Heart right ventricle (tissue), 16 donors: ENCODE data around the gene DOCK8. TPM values are rescaled to one million over a fixed set of nuclear protein-coding genes. Genes with fewer than 3 reads are reported as not detected.

Experiments used
- ATAC-seq, 8 donors: fragments of 200-7000 bp; cut with Tn5 transposase; one replicate each; pipeline ENCODE4 v1.9.1; 2020; ENCODE audit warnings: mild to moderate bottlenecking in 8 of 8, moderate library complexity in 8 of 8, moderate number of reproducible peaks in 1 of 8
- DNase-seq, 2 donors: peaks; one replicate each; pipeline ENCODE4 v3.0.0-alpha.2; 2020
- H3K27ac ChIP-seq, 10 donors: fragments of 200-600 bp; sonication (generic) in 2 of 10; one replicate each; pipeline versions ENCODE4 v1.5.0 to v1.8.0; 2020 to 2022; ENCODE audit warnings: mild to moderate bottlenecking in 3 of 10
- H3K27me3 ChIP-seq, 7 donors: fragments of 200-600 bp; one replicate each; pipeline ENCODE4 v1.8.0; 2021 to 2022; ENCODE audit warnings: mild to moderate bottlenecking in 2 of 7
- H3K36me3 ChIP-seq, 9 donors: fragments of 200-600 bp; sonication (generic) in 1 of 9; one replicate each; pipeline versions ENCODE4 v1.5.0 to v1.8.0; 2020 to 2022; ENCODE audit warnings: mild to moderate bottlenecking in 2 of 9
- H3K4me1 ChIP-seq, 9 donors: fragments of 200-600 bp; sonication (generic) in 1 of 9; one replicate each; pipeline versions ENCODE4 v1.5.0 to v1.8.0; 2020 to 2022; ENCODE audit warnings: mild to moderate bottlenecking in 4 of 9
- H3K4me3 ChIP-seq, 10 donors: fragments of 200-600 bp; sonication (generic) in 2 of 10; one replicate each; pipeline versions ENCODE4 v1.5.0 to v1.8.0; 2020 to 2022; ENCODE audit warnings: mild to moderate bottlenecking in 7 of 10, moderate library complexity in 2 of 10
- H3K9me3 ChIP-seq, 11 donors: fragments of 200-600 bp in 10 of 11; sonication (generic) in 2 of 11; one replicate each; pipeline versions ENCODE4 v1.5.0 to v1.8.0; 2013 to 2022; ENCODE audit warnings: mild to moderate bottlenecking in 2 of 11, control low read depth in 1 of 11, moderate library complexity in 1 of 11
- WGBS, 2 donors: extraction: QIAGEN DNeasy Blood & Tissue Kit; methylation state at CpG; one replicate each; pipeline ENCODE4 v1.1.7; 2013; ENCODE audit warnings: inconsistent platforms in 1 of 2; 5-methylcytosine and 5-hydroxymethylcytosine counted together
- intact Hi-C, 10 donors: fragments of 100-400 bp; cut with DNase I; formaldehyde crosslinking; loops; one replicate each; pipeline versions ENCODE4 v1.11.1 to v1.14.2; 2022
- polyA plus RNA-seq, 2 donors: library from polyadenylated mRNA; stranded (reverse); fragments of 200-250 nt; gene quantifications; one replicate each; pipeline ENCODE4 v1.2.3, GENCODE V29; 2013
- total RNA-seq, 10 donors: library from RNA; stranded (reverse); fragmentation: NEBNext Ultra II Directional in 3 of 10; extraction: Animal tissue kit (Norgen Biotek cat#: 25700) in 3 of 10; gene quantifications; one replicate each; pipeline versions ENCODE4 v1.2.1 to v1.2.4, GENCODE V29; 2021 to 2023
- TF ChIP-seq, protein P1 (sequence below), 9 donors: fragments of 200-600 bp; sonication (generic) in 2 of 9; IDR thresholded peaks; one replicate each; pipeline versions ENCODE4 v1.5.0 to v1.8.0; 2021 to 2022; ENCODE audit warnings: antibody characterized with exemption in 9 of 9, mild to moderate bottlenecking in 5 of 9, moderate library complexity in 1 of 9
- donor health status: Arrhythmogenic right ventricular cardiomyopathy.
- donor health status: ischemic (EF 13 %, LVEDD 7.1; RV severe dilation, severe dysfunction).
- donor health status: healthy with polysubstance abuse.
- donor health status: DM: no; HTN: yes; CAD: no.
- donor health status: DM: no; HTN: no; CAD: no.
- donor health status: ischemic (EF 25% LVEDD 6.9; RV normal size, moderate dysfunction).
- donor health status: ischemic (EF 25% LVEDD 5.7; RV mildly dilated, moderate dysfunction).
- donor health status: healthy.
- donor health status: DM: yes; HTN: yes; CAD: no.
- donor health status: Ischemic cardiomyopathy.
- donor health status: ischemic (EF 35%, LVEDD 5.7; RV mildly dilated, moderate dysfunction).
- donor health status: nonischemic (EF 11% LVEDD 7.7; RV severe dilation, severe dysfunction).
- donor health status: DM: yes; HTN: yes; CAD: no.
- donor health status: PGD.
- donor health status: ischemic (EF 29% LVEDD 5.4; RV normal size, mild dysfunction).
- donor health status: nonischemic (EF 23%, LVEDD 6.1; RV moderate dilation, normal function).

DOCK8 gene
- total and polyA plus RNA-seq, 12 donors, result 0.83 to 24.3 (median 2.7) TPM

DNA sequence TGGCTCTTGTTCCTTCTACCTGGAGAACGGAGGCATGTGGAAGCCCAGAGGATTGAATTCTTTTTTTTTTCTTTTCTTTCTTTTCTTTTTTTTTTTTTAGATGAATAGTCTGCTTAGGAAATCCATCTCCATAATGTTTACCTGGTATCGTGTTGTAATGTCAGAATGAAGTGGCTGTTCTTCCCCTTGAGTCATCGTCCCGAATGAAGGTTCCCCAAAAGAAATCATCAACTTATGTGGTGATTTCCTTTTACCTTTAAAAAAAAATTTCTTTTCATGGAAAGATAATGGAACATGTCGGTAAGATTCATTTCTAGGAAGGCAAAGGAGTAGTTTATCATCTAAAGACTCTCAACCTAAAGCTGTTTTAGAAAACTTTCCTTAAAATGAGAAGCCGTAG is 59.7 kb downstream of the DOCK8 start:
- DNase-seq (no peak), ATAC-seq (no peak)
- Histone ChIP-seq H3K27ac (peak overlapping the region in 1 of 10 donors; percentile 95), H3K9me3 (no peaks in the 10 kb centered on the region), H3K4me1 (peaks cover 0 to 64% (median 0%) of the 10 kb centered on the region in 9 donors), H3K27me3 (peaks cover 0 to 3% (median 0%) of the 10 kb centered on the region in 7 donors), H3K36me3 (peaks cover 0 to 13% (median 0%) of the 10 kb centered on the region in 9 donors), H3K4me3 (peak overlapping the region in 1 of 10 donors; percentile 51)
- intact Hi-C loops, result no loop called here
- TF ChIP-seq, protein P1, sequence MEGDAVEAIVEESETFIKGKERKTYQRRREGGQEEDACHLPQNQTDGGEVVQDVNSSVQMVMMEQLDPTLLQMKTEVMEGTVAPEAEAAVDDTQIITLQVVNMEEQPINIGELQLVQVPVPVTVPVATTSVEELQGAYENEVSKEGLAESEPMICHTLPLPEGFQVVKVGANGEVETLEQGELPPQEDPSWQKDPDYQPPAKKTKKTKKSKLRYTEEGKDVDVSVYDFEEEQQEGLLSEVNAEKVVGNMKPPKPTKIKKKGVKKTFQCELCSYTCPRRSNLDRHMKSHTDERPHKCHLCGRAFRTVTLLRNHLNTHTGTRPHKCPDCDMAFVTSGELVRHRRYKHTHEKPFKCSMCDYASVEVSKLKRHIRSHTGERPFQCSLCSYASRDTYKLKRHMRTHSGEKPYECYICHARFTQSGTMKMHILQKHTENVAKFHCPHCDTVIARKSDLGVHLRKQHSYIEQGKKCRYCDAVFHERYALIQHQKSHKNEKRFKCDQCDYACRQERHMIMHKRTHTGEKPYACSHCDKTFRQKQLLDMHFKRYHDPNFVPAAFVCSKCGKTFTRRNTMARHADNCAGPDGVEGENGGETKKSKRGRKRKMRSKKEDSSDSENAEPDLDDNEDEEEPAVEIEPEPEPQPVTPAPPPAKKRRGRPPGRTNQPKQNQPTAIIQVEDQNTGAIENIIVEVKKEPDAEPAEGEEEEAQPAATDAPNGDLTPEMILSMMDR (IDR thresholded peaks at IDR 0.05), result no peak
- 85 to 91% methylated on average over 6 of the region's 6 CpGs for WGBS, 2 donors

DNA sequence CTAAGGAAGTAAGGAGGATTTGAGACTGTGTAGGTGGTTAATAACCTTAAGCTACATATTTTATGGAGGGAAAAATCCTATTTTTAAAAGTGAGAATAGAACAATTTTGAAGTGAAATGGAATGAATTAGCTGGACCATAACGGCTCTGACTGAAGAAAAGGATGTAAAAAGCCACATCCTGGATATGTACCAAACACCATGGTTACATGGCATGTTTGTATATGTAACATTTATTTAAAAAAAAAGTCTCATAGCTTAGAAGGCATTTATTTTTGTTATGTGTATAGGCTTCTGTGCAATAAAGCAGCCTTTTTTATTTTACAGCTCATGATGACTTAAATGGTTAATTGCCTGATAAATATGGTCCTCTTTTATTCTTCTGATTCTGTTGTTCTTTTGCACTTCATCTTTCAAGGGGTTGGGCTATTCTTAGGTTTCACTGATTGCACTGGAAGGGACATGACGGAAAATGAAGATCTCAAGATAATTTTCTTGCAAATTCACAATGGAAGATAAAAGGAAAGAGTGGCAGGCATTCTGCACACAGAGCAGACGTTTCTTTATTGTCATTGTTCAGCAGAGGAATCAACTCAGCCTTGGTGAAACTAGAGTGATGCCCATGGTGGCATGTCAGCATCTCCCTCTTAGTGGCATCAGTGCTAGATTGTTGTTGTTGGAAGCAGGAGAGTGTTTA is 63.1 kb downstream of the DOCK8 start:
- no peaks in the 10 kb centered on the region for H3K9me3 ChIP-seq
- H3K27me3 ChIP-seq, result peaks cover 0 to 3% (median 0%) of the 10 kb centered on the region in 7 donors
- no peak overlapping the region for H3K4me3 ChIP-seq
- ATAC-seq, result no peak
- H3K27ac ChIP-seq, result peak overlapping the region in 1 of 10 donors; percentile 76
- DNase-seq, result no peak
- H3K36me3 ChIP-seq, result peaks cover 0 to 29% (median 0%) of the 10 kb centered on the region in 9 donors
- peaks cover 0 to 55% (median 0%) of the 10 kb centered on the region in 9 donors for H3K4me1 ChIP-seq
- intact Hi-C loops, result no loop called here
- TF ChIP-seq, protein P1 (IDR thresholded peaks at IDR 0.05), result no peak
- WGBS, 2 donors, result 39 to 46% methylated on average over 3 of the region's 3 CpGs

DNA sequence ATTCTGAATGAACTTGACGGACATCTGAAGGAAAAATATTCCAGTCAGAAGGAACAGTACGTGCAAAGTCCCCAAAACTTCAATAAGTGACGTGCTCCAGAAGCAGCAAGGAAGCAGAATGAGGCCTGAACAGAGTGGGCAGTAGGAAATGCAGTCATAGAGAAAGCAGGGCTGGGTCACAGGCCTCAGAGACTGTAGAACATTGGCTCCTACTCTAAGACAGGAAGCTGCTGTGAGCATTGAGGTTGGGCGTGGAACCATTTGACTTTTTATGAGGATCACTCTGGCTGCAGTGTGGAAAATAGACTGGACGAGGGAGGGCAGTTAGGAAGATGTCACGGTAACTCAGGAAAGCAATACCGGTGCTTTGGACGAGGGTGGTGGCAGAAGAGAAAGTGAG is 64.0 kb downstream of the DOCK8 start:
- ATAC-seq, result peak in 5 of 8 donors; percentile 37 to 79 (median 58)
- H3K4me1 ChIP-seq, result peaks cover 0 to 55% (median 0%) of the 10 kb centered on the region in 9 donors
- no peak for DNase-seq

DNA sequence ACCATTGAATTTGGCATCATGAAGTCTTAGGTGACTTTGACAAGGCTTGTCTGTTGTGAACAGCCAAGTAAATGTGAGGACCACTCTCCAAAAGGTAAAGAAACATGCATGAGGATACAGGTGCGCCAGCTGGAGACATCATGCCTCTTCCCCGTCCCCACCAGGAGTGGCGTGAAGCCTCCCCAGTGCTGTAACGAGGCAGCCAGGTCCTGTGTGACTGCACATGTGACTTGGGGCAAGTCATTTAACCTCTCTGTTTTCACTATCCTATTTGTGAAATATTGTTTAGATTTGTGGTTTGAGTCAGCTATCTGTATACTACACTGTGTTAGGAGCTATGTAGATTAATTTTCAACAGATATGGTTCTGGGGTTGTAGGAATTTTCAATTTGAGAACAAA is 65.0 kb downstream of the DOCK8 start:
- intact Hi-C loops, result no loop called here
- no peak for DNase-seq
- Histone ChIP-seq H3K27ac (peak overlapping the region in 1 of 10 donors; percentile 76), H3K9me3 (no peaks in the 10 kb centered on the region), H3K36me3 (peaks cover 0 to 33% (median 0%) of the 10 kb centered on the region in 9 donors), H3K4me3 (no peak overlapping the region), H3K4me1 (peaks cover 0 to 50% (median 0%) of the 10 kb centered on the region in 9 donors), H3K27me3 (peaks cover 0 to 3% (median 0%) of the 10 kb centered on the region in 7 donors)
- 63 to 83% methylated on average over 4 of the region's 4 CpGs for WGBS, 2 donors
- no peak for ATAC-seq
- TF ChIP-seq, protein P1 (IDR thresholded peaks at IDR 0.05), result no peak

More for the DNA sequence above, 64.0 kb downstream of the DOCK8 start:
- peak overlapping the region in 1 of 10 donors; percentile 76 for H3K27ac ChIP-seq
- peaks cover 0 to 3% (median 0%) of the 10 kb centered on the region in 7 donors for H3K27me3 ChIP-seq
- TF ChIP-seq, protein P1 (IDR thresholded peaks at IDR 0.05), result no peak
- H3K9me3 ChIP-seq, result no peaks in the 10 kb centered on the region
- H3K36me3 ChIP-seq, result peaks cover 0 to 29% (median 0%) of the 10 kb centered on the region in 9 donors
- WGBS, 2 donors, result 65 to 68% methylated on average over 8 of the region's 8 CpGs
- H3K4me3 ChIP-seq, result no peak overlapping the region
- intact Hi-C loops, result no loop called here
